SK-N-SH (cell line): Measurements from ENCODE around the gene GPR132. TPM values are rescaled to one million over a fixed set of nuclear protein-coding genes. Genes with fewer than 3 reads are reported as not detected.

Source experiments
- CTCF ChIA-PET: fragments of 300-600, 350-600 bp; formaldehyde crosslinking; extraction: SDS; loops from one replicate; lab custom pipeline; 2021; lab: Yijun Ruan, JAX
- POLR2A ChIA-PET: fragments of 350-600 bp; sonication (Branson Sonifier 250); formaldehyde crosslinking; extraction: SDS; loops from one replicate; lab custom pipeline; 2020; ENCODE audit warnings: antibody characterized with exemption, inconsistent platforms; lab: Yijun Ruan, JAX
- DNase-seq: peaks from one replicate; pipeline ENCODE4 v3.0.0; 2012
- H2AFZ ChIP-seq: fragments of 200-600 bp; sonication (generic); 2 replicates; pipeline ENCODE4 v1.8.1; 2016; ENCODE audit warnings: antibody characterized with exemption, mild to moderate bottlenecking, low read depth
- H3F3A ChIP-seq: fragments of 200-600 bp; sonication (generic); replicated peaks from 2 replicates; pipeline ENCODE3; 2016; ENCODE audit warnings: antibody characterized with exemption, mild to moderate bottlenecking; ENCODE audit not compliant: insufficient read depth
- H3K27ac ChIP-seq, 2 experiments: fragments of 200-500 bp in 1 of 2; fragments of 200-600 bp in 1 of 2; sonication (Bioruptor generic) in 1 of 2; sonication (generic), shearing (Covaris generic) in 1 of 2; 2 replicates each; pipeline versions ENCODE4 v1.5.1 to v1.6.1; 2014 to 2016; ENCODE audit warnings: low read depth in 2 of 2, inconsistent platforms in 1 of 2, low read length in 1 of 2, mild to moderate bottlenecking in 1 of 2, mixed read lengths in 1 of 2
- H3K27me3 ChIP-seq: fragments of 200-600 bp; sonication (generic), shearing (Covaris generic); 2 replicates; pipeline ENCODE4 v1.6.1; 2016; ENCODE audit warnings: mixed run types; ENCODE audit not compliant: insufficient read depth
- H3K36me3 ChIP-seq, 2 experiments: fragments of 200-500 bp in 1 of 2; fragments of 200-600 bp in 1 of 2; sonication (Bioruptor generic) in 1 of 2; sonication (generic) in 1 of 2; replicated peaks in 1 of 2; 2 replicates each; pipeline versions ENCODE3 to v1.5.1; 2014 to 2016; ENCODE audit warnings: low read length in 1 of 2, mild to moderate bottlenecking in 1 of 2; ENCODE audit not compliant: insufficient read depth in 2 of 2, control insufficient read depth in 1 of 2
- H3K4me1 ChIP-seq, 2 experiments: fragments of 200-500 bp in 1 of 2; fragments of 200-600 bp in 1 of 2; sonication (Bioruptor generic) in 1 of 2; sonication (generic), shearing (Covaris generic) in 1 of 2; 2 replicates each; pipeline versions ENCODE4 v1.5.1 to v1.6.1; 2014 to 2016; ENCODE audit warnings: low read depth in 1 of 2, low read length in 1 of 2, mixed run types in 1 of 2; ENCODE audit not compliant: insufficient read depth in 2 of 2, control insufficient read depth in 1 of 2
- H3K4me2 ChIP-seq: fragments of 200-600 bp; sonication (generic), shearing (Covaris generic); 2 replicates; pipeline ENCODE4 v1.6.1; 2017; ENCODE audit warnings: mixed run types
- H3K4me3 ChIP-seq, 2 experiments: fragments of 200-500 bp in 1 of 2; fragments of 200-600 bp in 1 of 2; sonication (Bioruptor generic) in 1 of 2; sonication (generic), shearing (Covaris generic) in 1 of 2; 2 replicates each; pipeline versions ENCODE4 v1.5.1 to v1.8.1; 2014 to 2016; ENCODE audit warnings: low read depth in 2 of 2, inconsistent platforms in 1 of 2, low read length in 1 of 2, mild to moderate bottlenecking in 1 of 2, mixed read lengths in 1 of 2, moderate library complexity in 1 of 2
- H3K79me2 ChIP-seq: fragments of 200-600 bp; sonication (generic); 2 replicates; pipeline ENCODE4 v1.8.1; 2017; ENCODE audit warnings: mild to moderate bottlenecking; ENCODE audit not compliant: insufficient read depth
- H3K9ac ChIP-seq: fragments of 200-600 bp; sonication (generic); 2 replicates; pipeline ENCODE4 v1.6.1; 2017; ENCODE audit warnings: mixed run types
- H3K9me2 ChIP-seq: fragments of 200-600 bp; sonication (generic); 2 replicates; pipeline ENCODE4 v1.6.1; 2017; ENCODE audit warnings: mixed run types
- H3K9me3 ChIP-seq: fragments of 200-600 bp; sonication (generic); 2 replicates; pipeline ENCODE4 v1.6.1; 2017; ENCODE audit warnings: mixed run types, mild to moderate bottlenecking, moderate library complexity
- H4K20me1 ChIP-seq: fragments of 200-600 bp; sonication (generic); 2 replicates; pipeline ENCODE4 v1.6.1; 2017; ENCODE audit warnings: mild to moderate bottlenecking, mixed run types; ENCODE audit not compliant: insufficient read depth
- CTCF ChIP-seq: fragments of 200-600 bp; sonication (generic); IDR thresholded peaks from 2 replicates; pipeline ENCODE4 v1.6.1; 2017; ENCODE audit warnings: antibody characterized with exemption, mild to moderate bottlenecking, moderate library complexity
- FOSL2 ChIP-seq: IDR thresholded peaks from 2 replicates; pipeline ENCODE4 v1.4.0; 2012; ENCODE audit warnings: low read depth, mild to moderate bottlenecking, moderate library complexity, borderline replicate concordance
- FOXJ3 ChIP-seq: sonication (generic); formaldehyde crosslinking; IDR thresholded peaks from 2 replicates; pipeline ENCODE4 v1.5.1; 2020; ENCODE audit warnings: mild to moderate bottlenecking, missing genetic modification reagents
- GATA2 ChIP-seq: sonication (generic); formaldehyde crosslinking; IDR thresholded peaks from 2 replicates; pipeline ENCODE4 v1.5.0; 2020; ENCODE audit warnings: mild to moderate bottlenecking, missing genetic modification reagents
- RAD21 ChIP-seq: IDR thresholded peaks from 2 replicates; pipeline ENCODE4 v1.6.1; 2012; ENCODE audit warnings: mild to moderate bottlenecking, low read length
- SMC3 ChIP-seq: IDR thresholded peaks from 2 replicates; pipeline ENCODE4 v1.6.1; 2012; ENCODE audit warnings: low read depth, low read length, improper control_type of control experiment
- TAF1 ChIP-seq: IDR thresholded peaks from 2 replicates; pipeline ENCODE4 v1.6.1; 2012; ENCODE audit warnings: low read depth, mild to moderate bottlenecking, low read length, moderate library complexity, borderline replicate concordance
- TEAD4 ChIP-seq: IDR thresholded peaks from 2 replicates; pipeline ENCODE4 v1.4.0; 2012; ENCODE audit warnings: mild to moderate bottlenecking, borderline replicate concordance; ENCODE audit not compliant: insufficient read depth
- USF1 ChIP-seq: IDR thresholded peaks from 2 replicates; pipeline ENCODE4 v1.4.0; 2012; ENCODE audit warnings: low read depth, borderline replicate concordance
- USF2 ChIP-seq: fragments of 150-350 bp; IDR thresholded peaks from 2 replicates; pipeline ENCODE4 v1.6.1; 2017; ENCODE audit warnings: antibody characterized with exemption, low read length, low read depth, borderline replicate concordance
- WGBS: methylation state at CpG from one replicate; pipeline ENCODE4 v1.1.6; 2017; ENCODE audit warnings: low lambda C conversion rate; 5-methylcytosine and 5-hydroxymethylcytosine counted together
- polyA plus RNA-seq, 3 experiments: library from polyadenylated mRNA; depleted of rRNA; stranded (reverse); fragments of >200 nt; gene quantifications; 2 replicates each; pipeline ENCODE4 v1.2.3, GENCODE V29; 2012
- TF ChIP-seq, protein P1 (sequence below): IDR thresholded peaks from 2 replicates; pipeline ENCODE4; 2012

GPR132 gene
- polyA plus RNA-seq, 1 of the 3 experiments (the other 2 are of a cell fraction), result not detected

GRCh38 chr14:105012171-105012985 lies 52.9 kb downstream of the GPR132 start:
- peak; percentile 72 for DNase-seq
- peaks cover 22 to 29% of the 10 kb centered on the region in 2 experiments for H3K36me3 ChIP-seq
- peaks cover 33 to 47% of the 10 kb centered on the region in 2 experiments for H3K4me1 ChIP-seq
- no peaks in the 10 kb centered on the region for H3K9me2 ChIP-seq
- POLR2A ChIA-PET, result interaction anchor here (0.6 kb wide), 1 partner anchor 9 kb away, joined by 3 read pairs; no protein-coding TSS in a partner anchor
- H2AFZ ChIP-seq, result no peak overlapping the region
- H4K20me1 ChIP-seq, result peaks cover 96% of the 10 kb centered on the region
- peak overlapping the region in 1 of 2 experiments; percentile 39; a peak in 1 of 4 replicates for H3K27ac ChIP-seq
- TF ChIP-seq, protein P1, sequence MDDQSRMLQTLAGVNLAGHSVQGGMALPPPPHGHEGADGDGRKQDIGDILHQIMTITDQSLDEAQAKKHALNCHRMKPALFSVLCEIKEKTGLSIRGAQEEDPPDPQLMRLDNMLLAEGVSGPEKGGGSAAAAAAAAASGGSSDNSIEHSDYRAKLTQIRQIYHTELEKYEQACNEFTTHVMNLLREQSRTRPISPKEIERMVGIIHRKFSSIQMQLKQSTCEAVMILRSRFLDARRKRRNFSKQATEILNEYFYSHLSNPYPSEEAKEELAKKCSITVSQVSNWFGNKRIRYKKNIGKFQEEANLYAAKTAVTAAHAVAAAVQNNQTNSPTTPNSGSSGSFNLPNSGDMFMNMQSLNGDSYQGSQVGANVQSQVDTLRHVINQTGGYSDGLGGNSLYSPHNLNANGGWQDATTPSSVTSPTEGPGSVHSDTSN, result no peak
- TF ChIP-seq USF2 (no peak), USF1 (no peak), GATA2 (CRISPR knock-in tag) (no peak), FOXJ3 (no peak), CTCF (peak; percentile 67), TAF1 (no peak), RAD21 (peak; percentile 37; the same call in 1 of the 2 replicates), TEAD4 (no peak), FOSL2 (no peak), SMC3 (peak; percentile 46; the same call in 1 of the 2 replicates)
- peak overlapping the region; percentile 46; the same call in 1 of the 2 replicates for H3K4me2 ChIP-seq
- H3K4me3 ChIP-seq, result no peak overlapping the region
- no peaks in the 10 kb centered on the region for H3K27me3 ChIP-seq
- CTCF ChIA-PET, result interaction anchor here (0.7 to 10.9 kb wide), 11 partner anchors 11 to 77 kb away, joined by 3 to 138 read pairs (median 4); partner anchors contain the start of gene CLBA1
- peaks cover 21% of the 10 kb centered on the region for H3F3A ChIP-seq
- no peak overlapping the region for H3K9ac ChIP-seq
- H3K79me2 ChIP-seq, result peaks cover 98% of the 10 kb centered on the region
- 59% methylated on average over 17 of the region's 23 CpGs for WGBS
- H3K9me3 ChIP-seq, result no peaks in the 10 kb centered on the region
